Heart left ventricle (tissue), 16 donors: ENCODE data around the gene VEZT. TPM values are rescaled to one million over a fixed set of nuclear protein-coding genes. Genes with fewer than 3 reads are reported as not detected.

Source experiments
- ATAC-seq, 4 donors: fragments of 200-7000 bp; cut with Tn5 transposase; one replicate each; pipeline ENCODE4 v1.9.1; 2020 to 2022; ENCODE audit warnings: moderate library complexity in 4 of 4, mild to moderate bottlenecking in 3 of 4, moderate number of reproducible peaks in 1 of 4
- DNase-seq, 5 donors: peaks; one replicate each; pipeline ENCODE4 v3.0.0-alpha.2; 2020
- H3K27ac ChIP-seq, 12 donors: fragments of 200-600 bp; sonication (generic) in 4 of 12; one replicate each; pipeline versions ENCODE4 v1.5.0 to v1.8.0; 2016 to 2022; ENCODE audit warnings: mild to moderate bottlenecking in 2 of 12
- H3K27me3 ChIP-seq, 9 donors: fragments of 200-600 bp; sonication (generic) in 2 of 9; one replicate each; pipeline versions ENCODE4 v1.5.1 to v1.8.0; 2016 to 2022; ENCODE audit warnings: mild to moderate bottlenecking in 3 of 9
- H3K36me3 ChIP-seq, 9 donors: fragments of 200-600 bp; sonication (generic) in 2 of 9; one replicate each; pipeline versions ENCODE4 v1.5.0 to v1.8.0; 2018 to 2022; ENCODE audit warnings: mild to moderate bottlenecking in 2 of 9
- H3K4me1 ChIP-seq, 12 donors: fragments of 200-600 bp; sonication (generic) in 4 of 12; one replicate each; pipeline versions ENCODE4 v1.5.0 to v1.8.0; 2016 to 2022; ENCODE audit warnings: mild to moderate bottlenecking in 3 of 12
- H3K4me3 ChIP-seq, 12 donors: fragments of 200-600 bp; sonication (generic) in 4 of 12; one replicate each; pipeline versions ENCODE4 v1.5.0 to v1.8.0; 2017 to 2022; ENCODE audit warnings: mild to moderate bottlenecking in 9 of 12, moderate library complexity in 4 of 12
- H3K9me3 ChIP-seq, 12 donors: fragments of 200-600 bp; sonication (generic) in 4 of 12; one replicate each; pipeline versions ENCODE4 v1.5.0 to v1.8.0; 2016 to 2022; ENCODE audit warnings: mild to moderate bottlenecking in 1 of 12
- POLR2A ChIP-seq, 2 donors: fragments of 450-650 bp; IDR thresholded peaks; one replicate each; pipeline ENCODE4 v1.6.1; 2017; ENCODE audit warnings: antibody characterized with exemption in 2 of 2, mild to moderate bottlenecking in 2 of 2, moderate library complexity in 2 of 2
- WGBS, 4 donors: extraction: QIAGEN DNeasy Blood & Tissue Kit in 2 of 4; methylation state at CpG; one replicate each; pipeline versions ENCODE4 v1.1.5 to v1.1.7; 2013 to 2018; 5-methylcytosine and 5-hydroxymethylcytosine counted together
- intact Hi-C, 10 donors: fragments of 100-400 bp; cut with DNase I; formaldehyde crosslinking; loops; one replicate each; pipeline versions ENCODE4 v1.11.1 to v1.14.2; 2022
- polyA plus RNA-seq, 2 donors: library from polyadenylated mRNA; stranded (reverse); fragments of 200-250 nt; gene quantifications; one replicate each; pipeline ENCODE4 v1.2.3, GENCODE V29; 2013
- total RNA-seq, 9 donors: library from RNA; depleted of rRNA in 2 of 9; stranded (reverse); fragments of >200 nt in 2 of 9; fragmentation: NEBNext Ultra II Directional in 3 of 9; extraction: Animal tissue kit (Norgen Biotek cat#: 25700) in 3 of 9; gene quantifications; one replicate each; pipeline versions ENCODE4 v1.1.0 to v1.2.4, GENCODE V29; 2016 to 2023
- TF ChIP-seq, protein P1 (sequence below), 12 donors: fragments of 200-600 bp; sonication (generic) in 4 of 12; IDR thresholded peaks; one replicate each; pipeline versions ENCODE4 v1.5.0 to v1.8.0; 2018 to 2022; ENCODE audit warnings: antibody characterized with exemption in 12 of 12, mild to moderate bottlenecking in 5 of 12
- donor health status: ischemic (EF 13 %, LVEDD 7.1; RV severe dilation, severe dysfunction).
- donor health status: healthy with polysubstance abuse.
- donor health status: DM: no; HTN: yes; CAD: no.
- donor health status: DM: no; HTN: no; CAD: no.
- donor health status: ischemic (EF 25% LVEDD 6.9; RV normal size, moderate dysfunction).
- donor health status: ischemic (EF 25% LVEDD 5.7; RV mildly dilated, moderate dysfunction).
- donor health status: healthy.
- donor health status: DM: yes; HTN: yes; CAD: no.
- donor health status: ischemic (EF 35%, LVEDD 5.7; RV mildly dilated, moderate dysfunction).
- donor health status: nonischemic (EF 11% LVEDD 7.7; RV severe dilation, severe dysfunction).
- donor health status: DM: yes; HTN: yes; CAD: no.
- donor health status: PGD.
- donor health status: ischemic (EF 29% LVEDD 5.4; RV normal size, mild dysfunction).
- donor health status: nonischemic (EF 23%, LVEDD 6.1; RV moderate dilation, normal function).

Gene VEZT
- total and polyA plus RNA-seq, 11 donors = 14.6 to 89.9 (median 65.2) TPM

DNA sequence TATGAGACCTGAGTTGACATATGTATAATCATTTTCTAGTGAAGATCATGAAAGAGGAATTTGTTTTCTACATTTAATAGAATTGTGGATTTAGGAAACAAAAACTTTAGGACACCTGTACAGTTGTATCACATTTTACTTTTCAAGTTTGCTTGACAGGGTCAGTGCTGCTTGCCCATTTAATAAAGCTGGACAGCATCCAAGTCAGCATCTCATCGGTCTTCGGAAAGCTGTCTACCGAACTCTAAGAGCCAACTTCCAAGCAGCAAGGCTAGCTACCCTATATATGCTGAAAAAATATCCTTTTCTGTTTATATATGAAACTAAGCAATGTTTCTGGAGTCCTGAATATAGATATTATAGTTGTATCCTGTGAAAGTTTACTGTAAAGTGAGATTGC lies 52.3 kb downstream of the VEZT start:
- WGBS, 4 donors = 10 to 18% (median 16%) methylated on average over 3 of the region's 3 CpGs
- intact Hi-C loops = loop anchor here in 1 of 10 donors (10.0 kb wide), 1 partner anchor 45 kb away; no protein-coding TSS in a partner anchor
- TF ChIP-seq, protein P1, sequence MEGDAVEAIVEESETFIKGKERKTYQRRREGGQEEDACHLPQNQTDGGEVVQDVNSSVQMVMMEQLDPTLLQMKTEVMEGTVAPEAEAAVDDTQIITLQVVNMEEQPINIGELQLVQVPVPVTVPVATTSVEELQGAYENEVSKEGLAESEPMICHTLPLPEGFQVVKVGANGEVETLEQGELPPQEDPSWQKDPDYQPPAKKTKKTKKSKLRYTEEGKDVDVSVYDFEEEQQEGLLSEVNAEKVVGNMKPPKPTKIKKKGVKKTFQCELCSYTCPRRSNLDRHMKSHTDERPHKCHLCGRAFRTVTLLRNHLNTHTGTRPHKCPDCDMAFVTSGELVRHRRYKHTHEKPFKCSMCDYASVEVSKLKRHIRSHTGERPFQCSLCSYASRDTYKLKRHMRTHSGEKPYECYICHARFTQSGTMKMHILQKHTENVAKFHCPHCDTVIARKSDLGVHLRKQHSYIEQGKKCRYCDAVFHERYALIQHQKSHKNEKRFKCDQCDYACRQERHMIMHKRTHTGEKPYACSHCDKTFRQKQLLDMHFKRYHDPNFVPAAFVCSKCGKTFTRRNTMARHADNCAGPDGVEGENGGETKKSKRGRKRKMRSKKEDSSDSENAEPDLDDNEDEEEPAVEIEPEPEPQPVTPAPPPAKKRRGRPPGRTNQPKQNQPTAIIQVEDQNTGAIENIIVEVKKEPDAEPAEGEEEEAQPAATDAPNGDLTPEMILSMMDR (IDR thresholded peaks at IDR 0.05) = no peak
- no peak for TF ChIP-seq POLR2A (IDR thresholded peaks at IDR 0.05)
- no peaks in the 10 kb centered on the region for H3K9me3 ChIP-seq
- no peak overlapping the region for H3K4me3 ChIP-seq
- ATAC-seq (no peak), DNase-seq (no peak)
- no peak overlapping the region for H3K27ac ChIP-seq
- peaks cover 0 to 24% (median 5%) of the 10 kb centered on the region in 12 donors for H3K4me1 ChIP-seq
- peaks cover 0 to 91% (median 69%) of the 10 kb centered on the region in 9 donors for H3K36me3 ChIP-seq
- no peaks in the 10 kb centered on the region for H3K27me3 ChIP-seq

DNA sequence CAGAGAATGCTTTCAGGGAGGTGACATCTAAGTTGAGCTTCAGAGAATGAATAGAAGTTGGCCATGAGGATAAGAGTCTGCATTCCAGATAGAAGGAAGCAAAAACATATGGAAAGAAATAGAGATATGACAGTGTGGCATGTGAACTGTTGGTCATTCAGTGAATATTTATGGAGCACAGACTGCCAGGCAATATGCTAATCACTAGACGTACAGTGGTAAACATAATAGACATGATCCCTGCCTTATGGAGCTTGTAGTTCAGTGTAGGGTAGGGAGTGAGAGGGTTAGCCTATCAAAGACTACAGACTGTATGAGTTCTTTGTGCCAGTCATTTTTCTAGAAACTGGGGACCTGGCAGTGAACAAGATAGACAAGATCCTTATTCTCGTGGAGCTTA lies 53.9 kb downstream of the VEZT start:
- no peak overlapping the region for H3K27ac ChIP-seq

DNA sequence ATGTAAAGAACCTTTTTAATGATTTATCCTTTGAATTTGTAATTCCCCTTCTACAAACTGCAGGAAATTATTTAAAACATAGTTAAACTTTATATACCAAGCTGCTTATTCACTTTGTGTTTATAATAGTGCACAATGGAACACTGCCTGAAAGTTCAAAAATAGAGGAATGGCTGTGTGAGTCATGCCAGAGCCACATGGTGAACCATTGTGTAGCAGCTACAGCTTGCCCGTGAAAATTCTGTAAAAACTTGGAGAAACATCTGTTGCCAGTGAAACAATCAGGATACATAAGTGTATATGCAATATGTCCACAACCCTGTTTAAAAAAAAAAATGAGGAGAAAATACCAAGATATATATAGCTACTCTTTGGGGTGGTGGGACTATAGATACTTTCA lies 59.5 kb downstream of the VEZT start:
- TF ChIP-seq, protein P1 (IDR thresholded peaks at IDR 0.05) = no peak
- TF ChIP-seq POLR2A (IDR thresholded peaks at IDR 0.05) = no peak
- H3K27me3 ChIP-seq = no peaks in the 10 kb centered on the region
- intact Hi-C loops = loop anchor here in 1 of 10 donors (10.0 kb wide), 1 partner anchor 52 kb away; no protein-coding TSS in a partner anchor
- WGBS, 4 donors = 36 to 45% (median 41%) methylated on average over 1 of the region's 1 CpG
- ATAC-seq = peak in 2 of 4 donors; percentile 58 to 61
- H3K27ac ChIP-seq = peak overlapping the region in 1 of 12 donors; percentile 35
- H3K36me3 ChIP-seq = peaks cover 0 to 94% (median 51%) of the 10 kb centered on the region in 9 donors
- DNase-seq = no peak
- H3K9me3 ChIP-seq = no peaks in the 10 kb centered on the region
- no peak overlapping the region for H3K4me3 ChIP-seq
- H3K4me1 ChIP-seq = peaks cover 0 to 10% (median 0%) of the 10 kb centered on the region in 12 donors

More for the DNA sequence above, 53.9 kb downstream of the VEZT start:
- WGBS, 4 donors = 89 to 95% (median 92%) methylated on average over 2 of the region's 2 CpGs
- ATAC-seq (no peak), DNase-seq (no peak)
- no peak for TF ChIP-seq POLR2A (IDR thresholded peaks at IDR 0.05)
- TF ChIP-seq, protein P1 (IDR thresholded peaks at IDR 0.05) = no peak
- no peaks in the 10 kb centered on the region for H3K9me3 ChIP-seq
- peaks cover 0 to 19% (median 3%) of the 10 kb centered on the region in 12 donors for H3K4me1 ChIP-seq
- H3K4me3 ChIP-seq = no peak overlapping the region
- no peaks in the 10 kb centered on the region for H3K27me3 ChIP-seq
- intact Hi-C loops = loop anchor here in 1 of 10 donors (10.0 kb wide), 1 partner anchor 47 kb away; no protein-coding TSS in a partner anchor
- peaks cover 0 to 92% (median 74%) of the 10 kb centered on the region in 9 donors for H3K36me3 ChIP-seq

DNA sequence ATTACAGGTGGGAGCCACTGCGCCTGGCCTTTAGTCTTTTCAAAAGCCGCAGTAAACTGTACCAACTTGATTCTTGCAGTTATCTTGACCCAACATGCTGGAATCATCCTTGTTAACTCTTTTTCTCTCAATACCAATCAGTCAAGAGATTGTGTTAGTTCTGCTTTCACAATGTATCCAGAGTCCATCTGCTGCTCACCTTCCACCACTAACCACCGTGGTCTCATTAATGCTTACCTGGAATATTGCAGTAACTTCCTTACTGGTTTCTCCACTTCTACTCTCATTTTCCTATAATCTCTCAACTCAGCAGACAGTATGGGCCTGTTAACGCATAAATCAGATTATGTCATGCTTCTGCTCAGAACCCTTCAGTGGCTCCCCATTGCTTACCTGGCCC lies 62.2 kb downstream of the VEZT start:
- Histone ChIP-seq H3K4me1 (peaks cover 0 to 10% (median 0%) of the 10 kb centered on the region in 12 donors), H3K27ac (no peak overlapping the region), H3K27me3 (no peaks in the 10 kb centered on the region), H3K4me3 (no peak overlapping the region), H3K9me3 (no peaks in the 10 kb centered on the region), H3K36me3 (peaks cover 0 to 95% (median 62%) of the 10 kb centered on the region in 9 donors)
- ATAC-seq = no peak
- no peak for TF ChIP-seq POLR2A (IDR thresholded peaks at IDR 0.05)
- TF ChIP-seq, protein P1 (IDR thresholded peaks at IDR 0.05) = no peak
- no peak for DNase-seq
- intact Hi-C loops = loop anchor here in 1 of 10 donors (10.0 kb wide), 1 partner anchor 55 kb away; no protein-coding TSS in a partner anchor
- 97 to 99% (median 98%) methylated on average over 4 of the region's 4 CpGs for WGBS, 4 donors
